ENCODE data around the gene RAPSN. TPM values are rescaled to one million over a fixed set of nuclear protein-coding genes. Genes with fewer than 3 reads are reported as not detected.

Gene RAPSN
- total and polyA plus RNA-seq, 2 donors from 2014 or later: 0.28 to 0.41 TPM

- intact Hi-C loops (cut with DNase I): no loop called here
- Histone ChIP-seq H3K4me1 (ENCODE audit: control insufficient read depth in 2 of 3, insufficient read depth in 2 of 3, low read depth in 1 of 3, low read length in 3 of 3) (peaks cover 0 to 3% (median 0%) of the 10 kb centered on the region in 3 donors), H3K36me3 (ENCODE audit: control insufficient read depth in 2 of 3, insufficient read depth in 3 of 3, low read length in 3 of 3) (no peaks in the 10 kb centered on the region), H3K4me3 (ENCODE audit: low read length in 3 of 3) (no peak overlapping the region), H3K27me3 (ENCODE audit: control insufficient read depth, insufficient read depth, low read length) (no peaks in the 10 kb centered on the region), H3K27ac (ENCODE audit: low read depth in 2 of 2, low read length in 2 of 2) (no peak overlapping the region), H3K9me3 (ENCODE audit: control insufficient read depth in 2 of 3, insufficient read depth in 1 of 3, low read length in 3 of 3) (no peaks in the 10 kb centered on the region), H3K9ac (ENCODE audit: low read length in 3 of 3) (no peak overlapping the region)
- TF ChIP-seq CTCF (IDR thresholded peaks at IDR 0.05; ENCODE audit: borderline replicate concordance, extremely low read depth, insufficient read depth): no peak
- DNase-seq (no peak), FAIRE-seq (no peak)
These were observed 59.1 kb downstream of the RAPSN start for GRCh38 chr11:47389577-47390421.

GRCh38 chr11:47388697-47389576 is 60.0 kb downstream of the RAPSN start:
- no peaks in the 10 kb centered on the region for H3K36me3 ChIP-seq (ENCODE audit: control insufficient read depth in 2 of 3, insufficient read depth in 3 of 3, low read length in 3 of 3)
- H3K27ac ChIP-seq (ENCODE audit: low read depth in 2 of 2, low read length in 2 of 2): peak overlapping the region in 1 of 2 donors; percentile 28
- H3K9me3 ChIP-seq (ENCODE audit: control insufficient read depth in 2 of 3, insufficient read depth in 1 of 3, low read length in 3 of 3): no peaks in the 10 kb centered on the region
- intact Hi-C loops (cut with DNase I): no loop called here
- no peak for DNase-seq
- H3K27me3 ChIP-seq (ENCODE audit: control insufficient read depth, insufficient read depth, low read length): no peaks in the 10 kb centered on the region
- no peaks in the 10 kb centered on the region for H3K4me1 ChIP-seq (ENCODE audit: control insufficient read depth in 2 of 3, insufficient read depth in 2 of 3, low read depth in 1 of 3, low read length in 3 of 3)
- TF ChIP-seq CTCF (IDR thresholded peaks at IDR 0.05; ENCODE audit: borderline replicate concordance, extremely low read depth, insufficient read depth): no peak
- H3K4me3 ChIP-seq (ENCODE audit: low read length in 3 of 3): no peak overlapping the region
- H3K9ac ChIP-seq (ENCODE audit: low read length in 3 of 3): no peak overlapping the region
- no peak for FAIRE-seq

GRCh38 chr11:47387944-47388696 is 60.8 kb downstream of the RAPSN start:
- intact Hi-C loops (cut with DNase I): no loop called here
- H3K9ac ChIP-seq (ENCODE audit: low read length in 3 of 3): no peak overlapping the region
- H3K27ac ChIP-seq (ENCODE audit: low read depth in 2 of 2, low read length in 2 of 2): no peak overlapping the region
- no peak for DNase-seq
- no peak overlapping the region for H3K4me3 ChIP-seq (ENCODE audit: low read length in 3 of 3)
- H3K27me3 ChIP-seq (ENCODE audit: control insufficient read depth, insufficient read depth, low read length): no peaks in the 10 kb centered on the region
- H3K9me3 ChIP-seq (ENCODE audit: control insufficient read depth in 2 of 3, insufficient read depth in 1 of 3, low read length in 3 of 3): no peaks in the 10 kb centered on the region
- TF ChIP-seq CTCF (IDR thresholded peaks at IDR 0.05; ENCODE audit: borderline replicate concordance, extremely low read depth, insufficient read depth): no peak
- no peaks in the 10 kb centered on the region for H3K4me1 ChIP-seq (ENCODE audit: control insufficient read depth in 2 of 3, insufficient read depth in 2 of 3, low read depth in 1 of 3, low read length in 3 of 3)
- H3K36me3 ChIP-seq (ENCODE audit: control insufficient read depth in 2 of 3, insufficient read depth in 3 of 3, low read length in 3 of 3): no peaks in the 10 kb centered on the region
- FAIRE-seq: no peak

Small RNA genes within 50 kb of the gene (microRNA-seq; reads per million reads assigned to microRNA genes)
- gene MIR4487: not detected

Other genes starting within 250 kb of the RAPSN start
- 29.0 TPM for gene DDB2, start 234.2 kb downstream of the RAPSN start, total RNA-seq
- 14.9 TPM for gene DDB2, start 234.2 kb downstream of the RAPSN start, polyA plus RNA-seq (ENCODE audit: insufficient read depth, low read depth, low replicate concordance)
- 45.1 TPM for gene ACP2, start 200.3 kb downstream of the RAPSN start, total RNA-seq
- gene ACP2, start 200.3 kb downstream of the RAPSN start, polyA plus RNA-seq (ENCODE audit: insufficient read depth, low read depth, low replicate concordance): 72.7 TPM
- gene NR1H3, start 191.1 kb downstream of the RAPSN start, total RNA-seq: 27.9 TPM
- gene NR1H3, start 191.1 kb downstream of the RAPSN start, polyA plus RNA-seq (ENCODE audit: insufficient read depth, low read depth, low replicate concordance): 73.8 TPM
- gene MADD, start 179.0 kb downstream of the RAPSN start, total RNA-seq: 39.2 TPM
- 19.0 TPM for gene MADD, start 179.0 kb downstream of the RAPSN start, polyA plus RNA-seq (ENCODE audit: insufficient read depth, low read depth, low replicate concordance)
- gene MYBPC3, start 96.4 kb downstream of the RAPSN start, total RNA-seq: 0.19 TPM
- gene MYBPC3, start 96.4 kb downstream of the RAPSN start, polyA plus RNA-seq (ENCODE audit: insufficient read depth, low read depth, low replicate concordance): 0.52 TPM
- gene SPI1, start 70.6 kb downstream of the RAPSN start, total RNA-seq: 39.8 TPM
- gene SPI1, start 70.6 kb downstream of the RAPSN start, polyA plus RNA-seq (ENCODE audit: insufficient read depth, low read depth, low replicate concordance): 7.3 TPM
- 80.6 TPM for gene SLC39A13, start 40.5 kb downstream of the RAPSN start, total RNA-seq
- 93.2 TPM for gene SLC39A13, start 40.5 kb downstream of the RAPSN start, polyA plus RNA-seq (ENCODE audit: insufficient read depth, low read depth, low replicate concordance)
- 103 TPM for gene PSMC3, start 22.7 kb downstream of the RAPSN start, total RNA-seq
- gene PSMC3, start 22.7 kb downstream of the RAPSN start, polyA plus RNA-seq (ENCODE audit: insufficient read depth, low read depth, low replicate concordance): 171 TPM
- gene CELF1, start 104.0 kb upstream of the RAPSN start, total RNA-seq: 115 TPM
- gene CELF1, start 104.0 kb upstream of the RAPSN start, polyA plus RNA-seq (ENCODE audit: insufficient read depth, low read depth, low replicate concordance): 30.8 TPM
- gene PTPMT1, start 116.5 kb upstream of the RAPSN start, total RNA-seq: 34.6 TPM
- 90.3 TPM for gene PTPMT1, start 116.5 kb upstream of the RAPSN start, polyA plus RNA-seq (ENCODE audit: insufficient read depth, low read depth, low replicate concordance)
- gene KBTBD4, start 129.8 kb upstream of the RAPSN start, total RNA-seq: 20.1 TPM
- 16.7 TPM for gene KBTBD4, start 129.8 kb upstream of the RAPSN start, polyA plus RNA-seq (ENCODE audit: insufficient read depth, low read depth, low replicate concordance)
- gene NDUFS3, start 129.9 kb upstream of the RAPSN start, total RNA-seq: 85.8 TPM
- 368 TPM for gene NDUFS3, start 129.9 kb upstream of the RAPSN start, polyA plus RNA-seq (ENCODE audit: insufficient read depth, low read depth, low replicate concordance)
- gene FAM180B, start 137.5 kb upstream of the RAPSN start, total RNA-seq: not detected
- not detected for gene FAM180B, start 137.5 kb upstream of the RAPSN start, polyA plus RNA-seq (ENCODE audit: insufficient read depth, low read depth, low replicate concordance)
- gene C1QTNF4, start 145.3 kb upstream of the RAPSN start, total RNA-seq: 0.25 TPM
- gene C1QTNF4, start 145.3 kb upstream of the RAPSN start, polyA plus RNA-seq (ENCODE audit: insufficient read depth, low read depth, low replicate concordance): 0.62 TPM
- gene MTCH2, start 193.4 kb upstream of the RAPSN start, total RNA-seq: 85.3 TPM
- gene MTCH2, start 193.4 kb upstream of the RAPSN start, polyA plus RNA-seq (ENCODE audit: insufficient read depth, low read depth, low replicate concordance): 201 TPM

Measured in kidney (tissue), 14 donors.